Measurements from ENCODE around the gene MAP2K4.

GRCh38 chr17:12114686-12115418 is 94.2 kb downstream of the MAP2K4 start:
- TF ChIP-seq CTCF (IDR thresholded peaks at IDR 0.05) (no peak), POLR2AphosphoS5 (IDR thresholded peaks at IDR 0.05) (no peak), POLR2A (IDR thresholded peaks at IDR 0.05) (no peak)

All from sigmoid colon (tissue), 4 donors.